Osteoblast (primary cell): ENCODE data around the gene CCDC192. TPM values are rescaled to one million over a fixed set of nuclear protein-coding genes. Genes with fewer than 3 reads are reported as not detected.

Experiments
- DNase-seq: peaks from one replicate; pipeline ENCODE4 v3.0.0; 2011; ENCODE audit warnings: low spot score, mixed read lengths; ENCODE audit not compliant: insufficient read length; ENCODE audit errors: missing footprints
- H2AFZ ChIP-seq: 2 replicates; pipeline ENCODE4 v1.6.0; 2011; ENCODE audit warnings: mild to moderate bottlenecking, low read length
- H3K27ac ChIP-seq: 2 replicates; pipeline ENCODE4 v1.5.1; 2011; ENCODE audit warnings: mild to moderate bottlenecking, low read depth, low read length, moderate library complexity
- H3K27me3 ChIP-seq: 2 replicates; pipeline ENCODE4 v1.6.0; 2012; ENCODE audit warnings: mild to moderate bottlenecking, control low read depth, inconsistent platforms, low read length, moderate library complexity; ENCODE audit not compliant: insufficient read depth
- H3K36me3 ChIP-seq: 2 replicates; pipeline ENCODE4 v1.5.1; 2011; ENCODE audit warnings: mild to moderate bottlenecking, low read length, control low read depth, moderate library complexity; ENCODE audit not compliant: insufficient read depth
- H3K4me1 ChIP-seq: 2 replicates; pipeline ENCODE4 v1.5.1; 2011; ENCODE audit warnings: mild to moderate bottlenecking, low read length, control low read depth, moderate library complexity; ENCODE audit not compliant: insufficient read depth
- H3K4me2 ChIP-seq: 2 replicates; pipeline ENCODE4 v1.6.0; 2011; ENCODE audit warnings: mild to moderate bottlenecking, low read length; ENCODE audit not compliant: insufficient read depth
- H3K4me3 ChIP-seq: fragments of 200-600 bp; sonication (generic); 3 replicates; pipeline ENCODE4 v1.5.1; 2012; ENCODE audit warnings: mild to moderate bottlenecking, low read length, inconsistent platforms; ENCODE audit not compliant: insufficient read depth
- H3K79me2 ChIP-seq: 2 replicates; pipeline ENCODE4 v1.6.0; 2012; ENCODE audit warnings: mild to moderate bottlenecking, low read length, control low read depth, inconsistent platforms; ENCODE audit not compliant: insufficient read depth
- H3K9me3 ChIP-seq: 2 replicates; pipeline ENCODE4 v1.5.1; 2011; ENCODE audit warnings: low read depth, low read length, control low read depth
- H4K20me1 ChIP-seq: 2 replicates; pipeline ENCODE4 v1.6.0; 2012; ENCODE audit warnings: mild to moderate bottlenecking, low read length, control low read depth; ENCODE audit not compliant: insufficient read depth
- CTCF ChIP-seq: IDR thresholded peaks from 2 replicates; pipeline ENCODE4 v1.5.1; 2011; ENCODE audit warnings: mild to moderate bottlenecking, low read depth, low read length, moderate library complexity; ENCODE audit errors: extremely low read depth
- total RNA-seq: library from RNA; depleted of rRNA; stranded (reverse); fragments of >200 nt; gene quantifications from 2 replicates; pipeline ENCODE4 v1.2.3, GENCODE V29; 2012

Gene CCDC192
- total RNA-seq, 1 donor: not detected

- H3K27ac ChIP-seq: no peak overlapping the region
- H3K27me3 ChIP-seq: no peaks in the 10 kb centered on the region
- no peak overlapping the region for H3K4me3 ChIP-seq
- no peak for TF ChIP-seq CTCF
- no peaks in the 10 kb centered on the region for H3K36me3 ChIP-seq
- H3K4me1 ChIP-seq: no peaks in the 10 kb centered on the region
- H3K79me2 ChIP-seq: no peaks in the 10 kb centered on the region
- no peaks in the 10 kb centered on the region for H3K9me3 ChIP-seq
- no peak for DNase-seq
- H4K20me1 ChIP-seq: no peaks in the 10 kb centered on the region
- H3K4me2 ChIP-seq: no peak overlapping the region
- no peak overlapping the region for H2AFZ ChIP-seq
These were observed 130.9 kb downstream of the CCDC192 start for GRCh38 chr5:127834094-127834531.

DNA sequence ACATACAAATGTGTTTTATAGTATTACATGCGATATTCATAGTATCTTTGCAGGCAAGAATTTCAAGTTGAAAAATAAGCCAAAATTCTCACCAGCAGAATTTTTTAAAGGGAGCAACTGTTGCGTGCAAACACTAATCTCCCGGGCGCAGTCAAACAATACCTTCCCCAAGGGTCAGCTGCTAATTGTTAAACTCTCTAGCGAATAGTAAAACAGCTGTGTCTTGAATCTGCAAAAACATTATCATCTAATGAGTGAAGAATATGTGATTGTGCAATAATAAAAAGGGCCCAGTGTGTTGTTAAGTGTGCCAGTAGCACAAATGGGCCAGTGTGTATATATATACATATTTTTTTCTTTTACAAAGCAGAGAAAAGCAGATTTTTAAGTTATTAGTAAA lies 131.4 kb downstream of the CCDC192 start:
- no peak for TF ChIP-seq CTCF
- Histone ChIP-seq H3K4me1 (no peaks in the 10 kb centered on the region), H3K27me3 (no peaks in the 10 kb centered on the region), H3K79me2 (no peaks in the 10 kb centered on the region), H3K4me2 (no peak overlapping the region), H4K20me1 (no peaks in the 10 kb centered on the region), H3K9me3 (no peaks in the 10 kb centered on the region), H3K4me3 (no peak overlapping the region), H3K36me3 (no peaks in the 10 kb centered on the region), H2AFZ (no peak overlapping the region), H3K27ac (no peak overlapping the region)
- no peak for DNase-seq

DNA sequence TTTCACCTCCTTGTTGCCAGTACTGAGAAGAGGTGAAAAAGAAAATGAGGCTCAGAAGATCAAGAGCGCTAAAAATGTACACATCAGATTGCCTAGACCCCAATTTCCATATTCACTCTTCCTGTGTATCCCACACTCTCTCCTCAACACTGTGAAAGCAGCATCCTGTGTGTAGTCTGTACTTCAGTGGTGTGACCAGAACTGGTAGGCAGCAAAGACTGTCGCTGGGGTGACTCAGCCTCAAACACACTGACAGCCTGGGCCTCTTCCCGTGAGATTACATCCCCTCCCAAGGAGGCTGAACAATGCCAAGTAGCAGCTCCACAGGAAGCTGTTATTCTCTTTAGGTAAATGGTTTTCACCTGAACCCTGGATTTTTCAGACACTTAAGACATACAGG lies 135.5 kb downstream of the CCDC192 start:
- peak; percentile 27 for DNase-seq

DNA sequence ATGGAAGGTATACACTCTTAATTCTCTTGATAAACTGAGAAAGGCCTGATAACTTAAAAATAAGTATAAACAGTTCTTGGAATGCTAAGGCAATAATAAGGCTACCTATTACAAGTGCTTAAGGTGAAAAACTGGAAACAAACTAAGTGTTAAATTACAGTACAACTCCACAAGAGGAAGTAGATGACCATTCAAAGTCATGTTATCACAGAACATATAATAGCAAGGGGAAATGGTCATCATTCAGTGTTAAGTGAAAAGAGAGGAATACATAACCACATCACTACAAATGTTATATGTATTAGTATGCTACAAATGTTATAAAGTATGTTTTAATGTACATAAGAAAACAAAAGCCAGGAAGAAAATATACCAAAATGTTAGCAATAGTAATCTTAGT lies 135.9 kb downstream of the CCDC192 start:
- Histone ChIP-seq H3K36me3 (no peaks in the 10 kb centered on the region), H3K27ac (no peak overlapping the region), H3K4me3 (no peak overlapping the region), H2AFZ (no peak overlapping the region), H3K4me2 (no peak overlapping the region), H3K27me3 (no peaks in the 10 kb centered on the region), H3K4me1 (no peaks in the 10 kb centered on the region), H3K9me3 (no peaks in the 10 kb centered on the region), H3K79me2 (no peaks in the 10 kb centered on the region), H4K20me1 (no peaks in the 10 kb centered on the region)
- no peak for DNase-seq
- no peak for TF ChIP-seq CTCF

More for the DNA sequence above, 135.5 kb downstream of the CCDC192 start:
- no peaks in the 10 kb centered on the region for H3K79me2 ChIP-seq
- H4K20me1 ChIP-seq: no peaks in the 10 kb centered on the region
- H3K27me3 ChIP-seq: no peaks in the 10 kb centered on the region
- TF ChIP-seq CTCF: no peak
- no peaks in the 10 kb centered on the region for H3K9me3 ChIP-seq
- no peaks in the 10 kb centered on the region for H3K36me3 ChIP-seq
- no peaks in the 10 kb centered on the region for H3K4me1 ChIP-seq
- H3K27ac ChIP-seq: no peak overlapping the region
- H2AFZ ChIP-seq: no peak overlapping the region
- H3K4me2 ChIP-seq: no peak overlapping the region
- no peak overlapping the region for H3K4me3 ChIP-seq
